HepG2 (cell line): ENCODE measurements around the gene NKX1-1. TPM values are rescaled to one million over a fixed set of nuclear protein-coding genes. Genes with fewer than 3 reads are reported as not detected.

Experiments used
- ATAC-seq: fragments of 200-7000 bp; cut with Tn5 transposase; 3 replicates; pipeline ENCODE4 v1.9.1; 2020; ENCODE audit warnings: mild to moderate bottlenecking, moderate library complexity
- BruUV-seq: library from RNA; stranded (reverse); fragments of 400-500 nt; replicated peaks from 2 replicates; lab custom pipeline; 2021; lab: Mats Ljungman, UMichigan
- CTCF ChIA-PET: fragments of 300-600 bp; formaldehyde crosslinking; extraction: SDS; loops from one replicate; lab custom pipeline; 2021; ENCODE audit warnings: low total read pairs, inconsistent platforms, low intra/inter-chr PET ratio; lab: Yijun Ruan, JAX
- POLR2A ChIA-PET: fragments of 350-600 bp; sonication (Branson Sonifier 250); formaldehyde crosslinking; loops from one replicate; lab custom pipeline; 2020; ENCODE audit warnings: antibody characterized with exemption, inconsistent platforms; lab: Yijun Ruan, JAX
- DNase-seq: peaks from one replicate; pipeline ENCODE4 v3.0.0-alpha.2; 2015; ENCODE audit warnings: low spot score
- FAIRE-seq: peaks from 3 replicates; lab custom pipeline; 2011; peaks lifted over from hg19 to GRCh38; lab: Jason Lieb, UNC
- H2AFZ ChIP-seq: one replicate; pipeline ENCODE4 v1.6.1; 2011; ENCODE audit warnings: low read length, inconsistent platforms
- H3K27ac ChIP-seq: fragments of 300-600 bp; 3 replicates; pipeline ENCODE4 v1.8.0; 2011; ENCODE audit warnings: mixed run types, mild to moderate bottlenecking, mixed read lengths, low read length, inconsistent platforms; ENCODE audit not compliant: insufficient read depth; ENCODE audit errors: extremely low read length
- H3K27me3 ChIP-seq, 2 experiments: fragments of 200-600 bp in 1 of 2; 2 replicates in 1 of 2; 3 replicates in 1 of 2; pipeline versions ENCODE4 v1.6.0 to v1.8.0; 2011; ENCODE audit warnings: low read length in 2 of 2, mild to moderate bottlenecking in 2 of 2, moderate library complexity in 2 of 2, inconsistent platforms in 1 of 2; ENCODE audit not compliant: insufficient read depth in 2 of 2, control insufficient read depth in 1 of 2
- H3K36me3 ChIP-seq, 2 experiments: fragments of 200-600 bp in 1 of 2; replicated peaks in 1 of 2; 2 replicates in 1 of 2; 3 replicates in 1 of 2; pipeline versions ENCODE4 v1.5.1 to v1.8.0; 2011; ENCODE audit warnings: low read length in 2 of 2, inconsistent platforms in 1 of 2; ENCODE audit not compliant: insufficient read depth in 2 of 2, control insufficient read depth in 1 of 2
- H3K4me1 ChIP-seq: 2 replicates; pipeline ENCODE4 v1.5.1; 2012; ENCODE audit warnings: low read length, inconsistent platforms; ENCODE audit not compliant: insufficient read depth
- H3K4me2 ChIP-seq: 2 replicates; pipeline ENCODE4 v1.6.0; 2011; ENCODE audit warnings: low read depth, low read length, inconsistent platforms
- H3K4me3 ChIP-seq, 3 experiments: fragments of 200-600 bp in 1 of 3; sonication (generic), shearing (Covaris generic) in 1 of 3; replicated peaks in 1 of 3; 2 replicates each; pipeline ENCODE4 v1.5.1; 2011 to 2016; ENCODE audit warnings: low read length in 3 of 3, inconsistent platforms in 2 of 3, low read depth in 2 of 3, mild to moderate bottlenecking in 2 of 3, control low read depth in 1 of 3, mixed read lengths in 1 of 3; ENCODE audit not compliant: insufficient read depth in 1 of 3
- H3K79me2 ChIP-seq: one replicate; pipeline ENCODE4 v1.6.1; 2011; ENCODE audit warnings: low read length, inconsistent platforms; ENCODE audit not compliant: insufficient read depth
- H3K9ac ChIP-seq: 2 replicates; pipeline ENCODE4 v1.6.0; 2011; ENCODE audit warnings: mild to moderate bottlenecking, low read depth, low read length, inconsistent platforms; ENCODE audit not compliant: insufficient read depth
- H3K9me3 ChIP-seq: 2 replicates; pipeline ENCODE4 v1.5.1; 2012; ENCODE audit warnings: mild to moderate bottlenecking, low read length
- H4K20me1 ChIP-seq: 2 replicates; pipeline ENCODE4 v1.6.0; 2011; ENCODE audit warnings: inconsistent platforms, mild to moderate bottlenecking, low read length, moderate library complexity; ENCODE audit not compliant: insufficient read depth
- EEA1 ChIP-seq: sonication (generic); formaldehyde crosslinking; IDR thresholded peaks from 2 replicates; pipeline ENCODE4 v1.5.1; 2020; ENCODE audit warnings: mild to moderate bottlenecking, missing genetic modification reagents, borderline replicate concordance
- HMGXB4 ChIP-seq, 2 experiments: sonication (generic) in 1 of 2; formaldehyde crosslinking in 1 of 2; IDR thresholded peaks; 2 replicates each; pipeline versions ENCODE4 v1.4.0 to v1.6.1; 2018 to 2020; ENCODE audit warnings: missing genetic modification reagents in 2 of 2, borderline replicate concordance in 1 of 2, low read depth in 1 of 2, mild to moderate bottlenecking in 1 of 2, missing biosample characterization in 1 of 2
- MXD3 ChIP-seq: IDR thresholded peaks from 2 replicates; pipeline ENCODE4 v1.6.1; 2016; ENCODE audit warnings: mild to moderate bottlenecking, missing biosample characterization, missing genetic modification reagents
- NFE2L2 ChIP-seq: fragments of 150-350 bp; IDR thresholded peaks from 2 replicates; pipeline ENCODE4 v1.6.1; 2014; ENCODE audit warnings: low read length
- SMARCE1 ChIP-seq: fragments of 450-650 bp; IDR thresholded peaks from 2 replicates; pipeline ENCODE4 v1.6.1; 2017; ENCODE audit warnings: borderline replicate concordance
- SNAPC2 ChIP-seq: sonication (generic); formaldehyde crosslinking; IDR thresholded peaks from 2 replicates; pipeline ENCODE4 v1.8.1; 2022; ENCODE audit warnings: mild to moderate bottlenecking, missing genetic modification reagents
- TRIM22 ChIP-seq: fragments of 450-650 bp; IDR thresholded peaks from 2 replicates; pipeline ENCODE4 v1.6.1; 2017
- XBP1 ChIP-seq: sonication (generic); formaldehyde crosslinking; IDR thresholded peaks from 2 replicates; pipeline ENCODE4 v1.5.0; 2020; ENCODE audit warnings: missing genetic modification reagents
- ZNF33A ChIP-seq: sonication (generic); formaldehyde crosslinking; IDR thresholded peaks from 2 replicates; pipeline ENCODE4 v1.5.1; 2020; ENCODE audit warnings: missing genetic modification reagents, mild to moderate bottlenecking, moderate library complexity, borderline replicate concordance
- ZSCAN9 ChIP-seq: IDR thresholded peaks from 2 replicates; pipeline ENCODE4 v1.6.1; 2016; ENCODE audit warnings: borderline replicate concordance
- WGBS: methylation state at CpG from one replicate; pipeline ENCODE4 v1.1.6; 2017; ENCODE audit warnings: low lambda C conversion rate; 5-methylcytosine and 5-hydroxymethylcytosine counted together
- in situ Hi-C: cut with HindIII; loops from 2 replicates; pipeline ENCODE4 v1.10.0; 2017; ENCODE audit warnings: low pct_unique_long_range_greater_than_20kb; ENCODE audit not compliant: extremely low pct_ligation_motif_present
- intact Hi-C: fragments of 100-400 bp; cut with micrococcal nuclease; formaldehyde crosslinking; loops from one replicate; pipeline ENCODE4 v1.10.0; 2022; ENCODE audit not compliant: unreplicated experiment
- polyA plus RNA-seq, 8 experiments: library from polyadenylated mRNA; depleted of rRNA in 3 of 8; stranded (reverse) in 7 of 8; unstranded in 1 of 8; fragments of >200 nt; fragmentation: Illumina TruSeq in 4 of 8; extraction: Trizol in 4 of 8; gene quantifications; 2 replicates each; pipeline versions ENCODE4 v1.2.1 to v1.2.3, GENCODE V29; 2011 to 2016; ENCODE audit warnings: low read depth in 4 of 8, missing spikeins in 1 of 8, mixed read lengths in 1 of 8; ENCODE audit not compliant: insufficient read depth in 1 of 8
- total RNA-seq, 5 experiments: library from RNA; depleted of rRNA; stranded (reverse); fragments of >200 nt; fragmentation: Illumina TruSeq; extraction: Trizol; gene quantifications; 2 replicates each; pipeline ENCODE4 v1.2.3, GENCODE V29; 2016; ENCODE audit warnings: low read depth in 1 of 5
- TF ChIP-seq, protein P1 (sequence below): sonication (generic); formaldehyde crosslinking; IDR thresholded peaks from 2 replicates; pipeline ENCODE4 v1.4.0; 2020; ENCODE audit warnings: mild to moderate bottlenecking, missing genetic modification reagents

NKX1-1 gene
- total and polyA plus RNA-seq, 2 of the 13 experiments (the other 11 are each of a cell fraction or from before 2014, with no cell fraction given), result not detected

- TF ChIP-seq XBP1 (CRISPR knock-in tag) (no peak), NFE2L2 (no peak), SNAPC2 (CRISPR knock-in tag) (no peak), EEA1 (CRISPR knock-in tag) (no peak), ZNF33A (CRISPR knock-in tag) (no peak), HMGXB4 (CRISPR knock-in tag; IDR thresholded peaks at IDR 0.05; ENCODE audit: borderline replicate concordance in 1 of 2, low read depth in 1 of 2) (no peak), ZSCAN9 (CRISPR knock-in tag) (no peak), MXD3 (CRISPR knock-in tag) (no peak), SMARCE1 (no peak), TRIM22 (no peak)
- TF ChIP-seq, protein P1, sequence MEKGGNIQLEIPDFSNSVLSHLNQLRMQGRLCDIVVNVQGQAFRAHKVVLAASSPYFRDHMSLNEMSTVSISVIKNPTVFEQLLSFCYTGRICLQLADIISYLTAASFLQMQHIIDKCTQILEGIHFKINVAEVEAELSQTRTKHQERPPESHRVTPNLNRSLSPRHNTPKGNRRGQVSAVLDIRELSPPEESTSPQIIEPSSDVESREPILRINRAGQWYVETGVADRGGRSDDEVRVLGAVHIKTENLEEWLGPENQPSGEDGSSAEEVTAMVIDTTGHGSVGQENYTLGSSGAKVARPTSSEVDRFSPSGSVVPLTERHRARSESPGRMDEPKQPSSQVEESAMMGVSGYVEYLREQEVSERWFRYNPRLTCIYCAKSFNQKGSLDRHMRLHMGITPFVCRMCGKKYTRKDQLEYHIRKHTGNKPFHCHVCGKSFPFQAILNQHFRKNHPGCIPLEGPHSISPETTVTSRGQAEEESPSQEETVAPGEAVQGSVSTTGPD, result no peak
- DNase-seq (no peak), FAIRE-seq (no peak), ATAC-seq (no peak)
- Histone ChIP-seq H3K27me3 (peaks cover 2 to 48% of the 10 kb centered on the region in 2 experiments; a peak in 4 of 5 replicates), H3K36me3 (no peaks in the 10 kb centered on the region), H3K27ac (no peak overlapping the region), H4K20me1 (no peaks in the 10 kb centered on the region), H3K4me3 (no peak overlapping the region), H3K9ac (no peak overlapping the region), H3K9me3 (no peaks in the 10 kb centered on the region), H3K79me2 (no peaks in the 10 kb centered on the region), H3K4me2 (no peak overlapping the region), H2AFZ (no peak overlapping the region), H3K4me1 (no peaks in the 10 kb centered on the region)
- in situ Hi-C loops (no loop called here), intact Hi-C loops (no loop called here)
- ChIA-PET POLR2A (no interaction called here), CTCF (no interaction called here)
- WGBS, result 3% methylated on average over 9 of the region's 21 CpGs
- no TSS peak for BruUV-seq
Observed at GRCh38 chr4:1445716-1446445, 39.6 kb upstream of the NKX1-1 start.
